Skeletal muscle satellite cell (primary cell): Measurements from ENCODE around the gene BSND.
"Not testable (repeated sequence)": the region's sequence is repeated elsewhere in the genome, so short reads cannot be mapped to it uniquely, and the experiment has no call there.

ENCODE experiments used
- H3K27me3 ChIP-seq: 2 replicates; pipeline ENCODE4 v1.7.0; 2013; ENCODE audit warnings: low read length; ENCODE audit not compliant: control insufficient read depth, insufficient read depth
- H3K36me3 ChIP-seq: 2 replicates; pipeline ENCODE4 v1.7.0; 2013; ENCODE audit warnings: mild to moderate bottlenecking, control low read depth, low read length; ENCODE audit not compliant: insufficient read depth
- H3K4me1 ChIP-seq: 2 replicates; pipeline ENCODE4 v1.7.0; 2013; ENCODE audit warnings: low read length; ENCODE audit not compliant: control insufficient read depth, insufficient read depth
- H3K4me2 ChIP-seq: 2 replicates; pipeline ENCODE4 v1.7.0; 2013; ENCODE audit warnings: mild to moderate bottlenecking, low read length
- H3K4me3 ChIP-seq: 2 replicates; pipeline ENCODE4 v1.7.0; 2013; ENCODE audit warnings: low read length
- H3K9ac ChIP-seq: 2 replicates; pipeline ENCODE4 v1.7.0; 2013; ENCODE audit warnings: mild to moderate bottlenecking, low read depth, low read length, moderate library complexity
- H3K9me3 ChIP-seq: replicated peaks from 2 replicates; pipeline ENCODE4 v1.7.0; 2013; ENCODE audit warnings: mild to moderate bottlenecking, control low read depth, low read length

Gene BSND

DNA sequence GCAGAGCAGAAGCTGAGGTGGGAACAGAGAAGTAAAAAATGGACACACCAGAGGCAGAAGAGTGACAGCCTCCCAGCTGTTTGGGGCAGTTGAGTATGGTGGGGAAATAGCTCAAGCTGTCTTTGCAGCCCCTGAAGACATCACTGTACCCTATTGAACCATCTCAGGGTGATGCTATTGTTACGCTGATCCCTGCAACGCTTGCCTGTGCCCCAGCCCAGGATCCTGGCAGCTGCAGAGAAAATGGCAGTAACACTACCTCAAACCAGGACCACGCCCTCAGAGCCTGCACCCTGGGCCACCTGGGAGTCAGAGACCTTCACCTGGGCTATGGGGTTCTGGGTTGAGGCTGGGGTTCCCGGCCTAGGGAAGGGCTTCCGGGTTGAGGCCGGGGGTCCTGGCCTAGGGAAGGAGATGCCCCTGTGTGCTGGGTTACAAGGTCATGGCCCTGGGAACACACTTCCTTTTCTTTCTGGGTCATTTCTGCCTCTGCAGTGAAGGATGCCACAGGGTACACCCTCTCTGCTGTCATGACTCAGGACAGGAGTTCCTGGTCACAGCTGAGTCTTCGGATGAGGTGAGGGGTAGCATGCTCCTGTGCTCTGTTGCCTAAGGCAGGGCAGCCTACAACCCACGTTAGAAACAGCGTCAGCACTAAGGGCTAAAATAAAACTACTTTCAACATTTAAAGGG is 11.6 kb downstream of the BSND start:
- Histone ChIP-seq H3K9me3 (no peaks in the 10 kb centered on the region), H3K27me3 (peaks cover 18% of the 10 kb centered on the region), H3K4me2 (no peak overlapping the region), H3K36me3 (no peaks in the 10 kb centered on the region), H3K9ac (no peak overlapping the region), H3K4me3 (no peak overlapping the region), H3K4me1 (peaks cover 14% of the 10 kb centered on the region)

DNA sequence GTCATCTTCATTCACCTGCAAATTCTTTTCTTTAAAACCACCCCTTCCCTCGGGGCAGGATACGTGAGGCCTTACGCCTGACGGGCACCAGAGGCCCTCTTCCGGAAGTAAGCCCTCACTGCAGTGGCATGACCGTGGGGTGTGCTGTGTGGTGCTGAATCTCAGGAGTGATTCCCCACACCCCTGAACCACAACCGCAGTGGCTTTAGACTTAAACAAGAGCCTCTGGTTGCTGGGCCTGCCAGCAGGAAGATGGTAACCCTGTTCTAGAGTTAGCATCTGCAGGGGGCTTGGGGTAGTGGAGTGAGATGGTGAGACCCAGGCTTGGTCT is 12.1 kb downstream of the BSND start:
- no peaks in the 10 kb centered on the region for H3K9me3 ChIP-seq
- peaks cover 19% of the 10 kb centered on the region for H3K4me1 ChIP-seq
- H3K4me3 ChIP-seq = no peak overlapping the region
- H3K4me2 ChIP-seq = no peak overlapping the region
- H3K27me3 ChIP-seq = peaks cover 18% of the 10 kb centered on the region
- H3K9ac ChIP-seq = no peak overlapping the region
- H3K36me3 ChIP-seq = no peaks in the 10 kb centered on the region

DNA sequence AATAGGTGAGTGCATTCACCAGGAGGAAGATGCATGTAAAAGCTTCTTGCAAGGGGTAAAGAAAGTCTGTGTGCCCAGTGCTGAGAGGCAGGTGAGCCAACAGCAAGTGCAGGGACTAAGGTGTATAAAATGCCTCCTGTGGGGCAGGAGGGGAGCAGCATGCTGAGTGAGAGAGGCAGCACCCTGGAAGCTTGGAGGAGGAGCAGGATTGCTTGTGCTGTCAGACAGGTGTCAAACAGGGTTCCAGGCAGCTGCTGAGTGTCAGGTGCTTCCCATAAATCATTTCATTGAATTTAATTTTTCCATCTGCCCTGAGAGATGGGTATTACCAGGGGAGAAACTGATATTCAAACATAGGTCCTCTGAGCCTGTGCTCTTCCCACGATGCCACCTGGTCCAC is 13.9 kb downstream of the BSND start:
- peaks cover 18% of the 10 kb centered on the region for H3K27me3 ChIP-seq
- no peaks in the 10 kb centered on the region for H3K9me3 ChIP-seq
- H3K36me3 ChIP-seq = no peaks in the 10 kb centered on the region
- H3K4me1 ChIP-seq = peaks cover 25% of the 10 kb centered on the region
- no peak overlapping the region for H3K4me3 ChIP-seq
- H3K4me2 ChIP-seq = no peak overlapping the region
- no peak overlapping the region for H3K9ac ChIP-seq

DNA sequence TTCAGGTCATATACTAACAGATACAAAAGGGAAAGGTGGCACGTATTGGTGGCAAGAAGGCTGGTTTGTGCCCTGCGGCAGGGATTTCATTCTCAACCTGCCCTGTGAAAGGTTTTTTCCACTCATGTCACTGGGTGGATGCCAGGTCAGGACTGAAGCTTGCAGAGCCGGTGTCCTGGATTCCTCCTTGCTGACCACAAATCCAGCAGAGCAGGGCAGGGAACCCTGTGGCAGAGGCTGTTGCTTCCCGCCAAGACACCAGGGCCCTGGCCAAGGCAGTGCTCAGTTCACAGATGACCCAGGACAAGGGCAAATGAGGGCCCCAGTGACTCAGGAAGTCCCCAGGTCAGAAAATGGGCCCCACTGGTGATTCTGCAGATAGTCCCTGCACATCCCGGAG is 16.4 kb downstream of the BSND start:
- Histone ChIP-seq H3K4me3 (no peak overlapping the region), H3K27me3 (peaks cover 24% of the 10 kb centered on the region), H3K4me2 (no peak overlapping the region), H3K4me1 (peaks cover 19% of the 10 kb centered on the region), H3K9me3 (no peaks in the 10 kb centered on the region), H3K9ac (no peak overlapping the region), H3K36me3 (no peaks in the 10 kb centered on the region)

DNA sequence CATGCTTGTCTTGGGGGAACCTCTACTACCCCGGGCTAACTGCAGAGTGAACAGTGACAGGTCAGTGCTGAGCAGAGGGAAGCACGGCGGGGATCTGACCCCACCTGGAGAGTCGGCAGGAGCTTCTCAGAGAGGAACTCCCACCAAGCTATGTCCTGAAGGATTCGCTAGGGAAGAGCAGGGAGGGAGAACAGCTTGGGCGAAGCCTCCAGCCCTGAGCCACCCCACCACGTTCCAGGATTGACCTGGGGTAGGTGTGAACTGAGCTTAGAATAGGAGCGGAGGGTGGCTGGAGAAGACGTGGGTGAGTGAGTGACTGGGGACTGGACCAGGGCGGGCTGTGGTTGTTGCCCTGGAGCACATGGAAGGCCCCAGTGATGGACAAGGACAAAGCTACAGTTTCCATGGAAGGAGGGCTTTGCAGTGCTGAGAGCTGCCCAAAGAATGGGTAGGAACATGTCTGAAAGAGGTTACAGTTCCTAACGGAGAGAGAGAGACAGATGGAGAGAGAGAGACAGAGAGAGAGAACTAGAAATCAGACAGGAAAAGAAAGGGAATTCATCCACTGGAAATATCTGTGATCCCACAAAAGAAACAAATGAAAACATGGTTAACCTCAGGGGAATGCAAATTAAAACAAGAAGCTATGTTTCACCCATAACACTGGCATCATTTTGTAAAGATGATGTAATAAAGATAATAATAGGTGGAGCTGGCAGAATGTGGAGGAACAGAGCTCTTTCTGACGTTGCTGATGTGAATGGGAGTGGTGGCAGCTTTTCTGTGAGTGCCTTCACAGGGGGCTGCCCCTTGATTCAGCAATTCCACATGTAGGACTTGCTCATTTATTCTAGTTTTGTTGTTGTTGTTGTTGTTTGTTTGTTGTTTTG is 17.2 kb downstream of the BSND start:
- no peak overlapping the region for H3K4me3 ChIP-seq
- no peaks in the 10 kb centered on the region for H3K9me3 ChIP-seq
- no peaks in the 10 kb centered on the region for H3K36me3 ChIP-seq
- peak overlapping the region; percentile 20 for H3K4me2 ChIP-seq
- peaks cover 24% of the 10 kb centered on the region for H3K27me3 ChIP-seq
- no peak overlapping the region for H3K9ac ChIP-seq
- peaks cover 19% of the 10 kb centered on the region for H3K4me1 ChIP-seq

DNA sequence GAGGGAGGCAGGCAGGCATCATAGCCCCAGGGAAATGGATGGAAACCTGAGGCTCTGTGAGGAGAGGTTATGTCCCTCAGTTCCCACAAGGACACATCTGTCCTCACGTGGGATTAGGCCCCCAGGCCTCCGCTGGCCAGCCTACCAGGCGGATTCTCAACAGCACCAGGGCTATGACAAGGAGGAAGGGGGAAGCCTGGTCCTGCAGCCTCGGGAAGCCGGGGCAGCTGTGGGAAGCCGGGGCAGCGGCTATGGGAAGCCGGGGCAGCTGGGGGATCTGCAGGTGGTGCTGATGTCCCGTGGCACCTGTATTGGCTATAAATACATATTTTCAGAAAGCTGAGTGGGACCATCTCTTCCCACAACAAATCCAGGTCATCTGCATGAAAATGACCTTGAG is 19.7 kb downstream of the BSND start:
- Histone ChIP-seq H3K9me3 (no peaks in the 10 kb centered on the region), H3K9ac (no peak overlapping the region), H3K4me3 (no peak overlapping the region), H3K27me3 (peaks cover 14% of the 10 kb centered on the region), H3K36me3 (no peaks in the 10 kb centered on the region), H3K4me2 (no peak overlapping the region), H3K4me1 (peaks cover 25% of the 10 kb centered on the region)

DNA sequence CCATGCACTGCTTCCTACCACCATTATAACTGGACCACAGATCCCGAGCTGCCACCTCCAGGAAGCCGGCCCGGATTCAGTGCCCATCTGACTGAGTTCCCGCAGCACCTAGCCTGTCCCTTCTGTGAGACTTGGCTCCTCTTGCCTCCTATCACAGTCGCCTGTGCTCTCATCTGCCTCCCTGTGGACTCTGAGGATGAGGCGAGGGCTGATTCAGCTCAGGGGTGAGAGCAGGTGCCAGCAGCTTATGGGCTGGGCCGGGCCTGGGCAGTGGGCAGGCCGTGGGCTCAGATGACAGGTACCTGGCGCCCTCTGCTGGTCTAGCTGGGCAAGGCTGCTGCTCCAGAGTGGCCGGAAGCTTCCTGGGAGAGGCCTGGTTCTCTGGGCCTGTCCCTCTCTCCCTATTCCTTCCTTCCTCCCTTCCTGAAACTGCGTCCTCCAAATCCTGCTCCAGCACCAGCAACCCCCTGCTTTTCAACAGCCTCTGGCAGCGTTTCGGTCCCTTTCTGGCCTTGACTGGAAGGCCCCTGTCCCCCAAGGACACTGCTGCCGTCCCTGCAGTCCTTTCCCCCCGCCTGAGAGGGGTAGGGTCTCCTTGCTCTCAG is 23.3 kb downstream of the BSND start:
- H3K4me1 ChIP-seq = peaks cover 6% of the 10 kb centered on the region
- no peak overlapping the region for H3K4me2 ChIP-seq
- H3K9ac ChIP-seq = peak overlapping the region; percentile 31
- peaks cover 5% of the 10 kb centered on the region for H3K27me3 ChIP-seq
- no peak overlapping the region for H3K4me3 ChIP-seq
- H3K36me3 ChIP-seq = no peaks in the 10 kb centered on the region
- H3K9me3 ChIP-seq = no peaks in the 10 kb centered on the region

DNA sequence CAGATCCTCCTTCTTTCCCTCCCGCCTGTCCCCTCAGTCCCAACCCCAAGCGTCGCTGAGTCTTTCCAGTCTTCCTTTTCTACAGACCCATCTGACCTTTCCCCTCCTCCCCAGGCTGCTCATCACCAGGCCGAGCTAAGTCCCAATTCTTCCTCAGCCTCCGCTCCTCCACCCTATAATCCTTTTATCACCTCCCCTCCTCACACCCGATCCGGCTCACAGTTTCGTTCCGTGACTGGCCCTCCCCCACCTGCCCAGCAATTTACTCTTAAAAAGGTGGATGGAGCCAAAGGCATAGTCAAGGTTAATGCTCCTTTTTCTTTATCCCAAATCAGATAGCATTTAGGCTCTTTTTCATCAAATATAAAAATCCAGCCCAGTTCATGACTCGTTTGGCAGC is 25.4 kb downstream of the BSND start:
- H3K36me3 ChIP-seq, H3K4me1 ChIP-seq, H3K4me2 ChIP-seq, H3K27me3 ChIP-seq, H3K4me3 ChIP-seq, H3K9me3 ChIP-seq, H3K9ac ChIP-seq: not testable (repeated sequence)

DNA sequence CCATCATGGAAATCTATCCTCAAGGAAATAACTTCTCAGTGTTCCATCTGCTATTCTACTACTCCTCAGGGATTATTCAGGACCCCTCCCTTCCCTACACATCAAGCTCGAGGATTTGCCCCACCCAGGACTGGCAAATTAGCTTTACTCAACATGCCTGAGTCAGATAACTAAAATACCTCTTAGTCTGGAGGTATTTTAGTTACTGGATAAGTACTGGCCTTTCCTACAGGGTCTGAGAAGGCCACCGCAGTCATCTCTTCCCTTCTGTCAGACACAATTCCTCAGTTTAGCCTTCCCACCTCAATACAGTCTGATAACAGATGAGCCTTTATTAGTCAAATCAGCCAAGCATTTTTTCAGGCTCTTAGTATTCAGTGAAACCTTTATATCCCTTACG is 27.9 kb downstream of the BSND start:
- not testable (repeated sequence) for H3K4me2 ChIP-seq

DNA sequence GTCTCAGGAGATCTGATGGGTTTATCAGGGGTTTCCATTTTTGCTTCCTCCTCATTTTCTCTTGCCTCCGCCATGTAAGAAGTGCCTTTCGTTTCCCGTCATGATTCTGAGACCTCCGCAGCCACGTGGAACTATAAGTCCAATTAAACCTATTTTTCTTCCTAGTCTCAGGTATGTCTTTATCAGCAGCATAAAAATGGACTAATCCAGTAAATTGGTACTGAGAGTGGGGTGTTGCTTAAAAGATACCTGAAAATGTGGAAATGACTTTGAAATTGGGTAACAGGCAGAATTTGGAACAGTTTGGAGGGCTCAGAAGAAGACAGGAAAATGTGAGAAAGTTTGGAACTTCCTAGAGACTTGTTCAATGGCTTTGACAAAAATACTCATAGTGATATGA is 32.4 kb downstream of the BSND start:
- H3K9me3 ChIP-seq, H3K36me3 ChIP-seq, H3K4me2 ChIP-seq, H3K4me3 ChIP-seq, H3K9ac ChIP-seq, H3K4me1 ChIP-seq: not testable (repeated sequence)
- H3K27me3 ChIP-seq = peaks cover 41% of the 10 kb centered on the region

More for the DNA sequence above, 27.9 kb downstream of the BSND start:
- not testable (repeated sequence) for H3K4me1 ChIP-seq, H3K9ac ChIP-seq, H3K4me3 ChIP-seq, H3K9me3 ChIP-seq, H3K36me3 ChIP-seq
- H3K27me3 ChIP-seq = peaks cover 12% of the 10 kb centered on the region

DNA sequence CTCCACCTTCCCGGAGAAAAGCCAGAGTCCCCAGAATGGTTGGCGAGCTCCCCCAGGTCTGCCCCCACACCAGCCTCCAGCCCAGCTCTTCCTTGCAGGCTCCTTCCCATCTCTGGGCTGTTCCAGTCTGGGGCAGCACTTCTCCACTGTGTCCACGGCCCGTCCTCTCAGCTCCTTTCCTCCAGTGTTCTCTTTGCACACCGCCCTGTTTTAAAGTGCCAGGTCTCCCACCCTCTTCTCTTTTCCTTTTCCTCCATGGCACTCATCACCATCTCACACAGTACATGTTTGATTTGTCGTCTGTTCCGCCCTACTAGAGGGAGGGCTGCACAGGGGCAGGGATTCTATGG is 34.5 kb downstream of the BSND start:
- Histone ChIP-seq H3K9me3 (no peaks in the 10 kb centered on the region), H3K4me3 (no peak overlapping the region), H3K9ac (no peak overlapping the region), H3K27me3 (peaks cover 62% of the 10 kb centered on the region), H3K4me2 (no peak overlapping the region), H3K4me1 (no peaks in the 10 kb centered on the region), H3K36me3 (no peaks in the 10 kb centered on the region)
